Liver (tissue), 3 donors: ENCODE measurements around the gene KCNMB2.

ENCODE experiments used
- HNF4G ChIP-seq: IDR thresholded peaks from 2 replicates; pipeline ENCODE4 v1.6.1; 2016; ENCODE audit warnings: antibody characterized with exemption
- NR2F2 ChIP-seq: IDR thresholded peaks from 2 replicates; pipeline ENCODE4 v1.6.1; 2016; ENCODE audit warnings: antibody characterized with exemption
- REST ChIP-seq: IDR thresholded peaks from 2 replicates; pipeline ENCODE4 v1.6.1; 2016; ENCODE audit warnings: antibody characterized with exemption, mild to moderate bottlenecking
- TAF1 ChIP-seq: conservative IDR thresholded peaks from 2 replicates; pipeline ENCODE4 v1.6.1; 2016; ENCODE audit warnings: antibody characterized with exemption, mild to moderate bottlenecking
- TF ChIP-seq, protein P1 (sequence below): fragments of 150-350 bp; IDR thresholded peaks from 2 replicates; pipeline ENCODE4 v1.5.1; 2017; ENCODE audit warnings: improper control_type of control experiment, low read depth, low read length; ENCODE audit not compliant: missing input control
- donor health status: healthy.
- donor health status: healthy.

DNA sequence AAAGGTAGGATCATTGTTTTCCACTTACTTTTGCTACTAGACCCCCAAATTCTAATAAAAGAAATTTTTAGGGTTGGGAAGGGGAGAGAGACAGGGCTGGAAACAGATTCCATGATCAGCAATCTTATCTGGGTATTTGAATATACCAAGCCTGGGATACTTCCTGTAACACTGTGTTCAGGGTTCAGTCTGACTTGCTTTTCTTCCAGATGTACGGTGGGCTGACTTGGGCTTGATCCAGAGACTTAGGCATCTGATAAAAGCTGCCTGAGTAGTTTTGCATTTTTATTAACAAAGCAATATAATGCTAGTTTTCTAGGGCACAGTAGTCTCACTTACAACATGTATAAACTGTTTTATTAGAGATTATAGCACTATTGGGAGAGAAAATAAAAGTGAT is 49.2 kb downstream of the KCNMB2 start:
- TF ChIP-seq, protein P1, sequence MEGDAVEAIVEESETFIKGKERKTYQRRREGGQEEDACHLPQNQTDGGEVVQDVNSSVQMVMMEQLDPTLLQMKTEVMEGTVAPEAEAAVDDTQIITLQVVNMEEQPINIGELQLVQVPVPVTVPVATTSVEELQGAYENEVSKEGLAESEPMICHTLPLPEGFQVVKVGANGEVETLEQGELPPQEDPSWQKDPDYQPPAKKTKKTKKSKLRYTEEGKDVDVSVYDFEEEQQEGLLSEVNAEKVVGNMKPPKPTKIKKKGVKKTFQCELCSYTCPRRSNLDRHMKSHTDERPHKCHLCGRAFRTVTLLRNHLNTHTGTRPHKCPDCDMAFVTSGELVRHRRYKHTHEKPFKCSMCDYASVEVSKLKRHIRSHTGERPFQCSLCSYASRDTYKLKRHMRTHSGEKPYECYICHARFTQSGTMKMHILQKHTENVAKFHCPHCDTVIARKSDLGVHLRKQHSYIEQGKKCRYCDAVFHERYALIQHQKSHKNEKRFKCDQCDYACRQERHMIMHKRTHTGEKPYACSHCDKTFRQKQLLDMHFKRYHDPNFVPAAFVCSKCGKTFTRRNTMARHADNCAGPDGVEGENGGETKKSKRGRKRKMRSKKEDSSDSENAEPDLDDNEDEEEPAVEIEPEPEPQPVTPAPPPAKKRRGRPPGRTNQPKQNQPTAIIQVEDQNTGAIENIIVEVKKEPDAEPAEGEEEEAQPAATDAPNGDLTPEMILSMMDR, result no peak
- no peak for TF ChIP-seq TAF1
- TF ChIP-seq NR2F2, result no peak
- TF ChIP-seq REST, result no peak
- TF ChIP-seq HNF4G, result no peak
